Measurements from ENCODE around the gene GRAMD1B.

- TF ChIP-seq, protein P1, sequence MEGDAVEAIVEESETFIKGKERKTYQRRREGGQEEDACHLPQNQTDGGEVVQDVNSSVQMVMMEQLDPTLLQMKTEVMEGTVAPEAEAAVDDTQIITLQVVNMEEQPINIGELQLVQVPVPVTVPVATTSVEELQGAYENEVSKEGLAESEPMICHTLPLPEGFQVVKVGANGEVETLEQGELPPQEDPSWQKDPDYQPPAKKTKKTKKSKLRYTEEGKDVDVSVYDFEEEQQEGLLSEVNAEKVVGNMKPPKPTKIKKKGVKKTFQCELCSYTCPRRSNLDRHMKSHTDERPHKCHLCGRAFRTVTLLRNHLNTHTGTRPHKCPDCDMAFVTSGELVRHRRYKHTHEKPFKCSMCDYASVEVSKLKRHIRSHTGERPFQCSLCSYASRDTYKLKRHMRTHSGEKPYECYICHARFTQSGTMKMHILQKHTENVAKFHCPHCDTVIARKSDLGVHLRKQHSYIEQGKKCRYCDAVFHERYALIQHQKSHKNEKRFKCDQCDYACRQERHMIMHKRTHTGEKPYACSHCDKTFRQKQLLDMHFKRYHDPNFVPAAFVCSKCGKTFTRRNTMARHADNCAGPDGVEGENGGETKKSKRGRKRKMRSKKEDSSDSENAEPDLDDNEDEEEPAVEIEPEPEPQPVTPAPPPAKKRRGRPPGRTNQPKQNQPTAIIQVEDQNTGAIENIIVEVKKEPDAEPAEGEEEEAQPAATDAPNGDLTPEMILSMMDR (IDR thresholded peaks at IDR 0.05) = no peak
- TF ChIP-seq EP300 (IDR thresholded peaks at IDR 0.05) (no peak), POLR2AphosphoS5 (IDR thresholded peaks at IDR 0.05) (no peak)
Observed at GRCh38 chr11:123393312-123393927, 36.6 kb upstream of the GRAMD1B start.
